IPS-20b (cell line): ENCODE results near the gene MALRD1.

Source experiments
- H3K27ac ChIP-seq: one replicate; pipeline ENCODE4 v1.5.1; 2013; ENCODE audit warnings: low read length
- H3K27me3 ChIP-seq: 2 replicates; pipeline ENCODE4 v1.6.1; 2013; ENCODE audit warnings: mild to moderate bottlenecking, low read length, inconsistent platforms; ENCODE audit not compliant: insufficient read depth
- H3K36me3 ChIP-seq: 2 replicates; pipeline ENCODE4 v1.6.1; 2013; ENCODE audit warnings: low read depth, mild to moderate bottlenecking, inconsistent platforms, low read length, moderate library complexity; ENCODE audit not compliant: insufficient read depth
- H3K4me1 ChIP-seq: 2 replicates; pipeline ENCODE4 v1.6.1; 2013; ENCODE audit warnings: mild to moderate bottlenecking, control low read depth, inconsistent platforms, low read length, moderate library complexity; ENCODE audit not compliant: insufficient read depth
- H3K4me3 ChIP-seq: 2 replicates; pipeline ENCODE4 v1.5.1; 2013; ENCODE audit warnings: mild to moderate bottlenecking, low read length, inconsistent platforms
- H3K9ac ChIP-seq: 2 replicates; pipeline ENCODE4 v1.6.1; 2013; ENCODE audit warnings: low read depth, mild to moderate bottlenecking, inconsistent platforms, low read length, moderate library complexity
- H3K9me3 ChIP-seq: 2 replicates; pipeline ENCODE4 v1.6.1; 2013; ENCODE audit warnings: mild to moderate bottlenecking, low read depth, low read length, inconsistent platforms; ENCODE audit not compliant: insufficient read depth

The MALRD1 gene

DNA sequence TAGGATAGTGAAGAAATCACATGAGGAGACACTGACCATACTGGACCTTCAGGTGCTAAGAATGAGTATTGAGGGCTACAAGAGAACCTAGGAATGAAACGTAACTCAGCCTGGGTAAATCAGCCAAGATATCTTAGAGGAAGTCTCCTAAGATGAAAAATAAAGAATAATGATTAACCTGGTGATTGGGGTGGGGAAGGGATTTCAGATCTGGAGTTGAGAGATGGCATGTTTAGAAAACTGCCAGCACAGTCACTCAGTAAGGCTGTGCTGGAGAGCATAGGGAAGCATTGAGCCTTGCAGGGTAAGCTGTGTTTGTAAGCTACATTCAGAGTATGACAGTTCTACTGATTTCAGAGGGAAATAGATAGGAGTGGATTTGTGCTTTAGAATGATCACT is 1.9 kb upstream of the MALRD1 start:
- H3K4me3 ChIP-seq = no peak overlapping the region
- no peaks in the 10 kb centered on the region for H3K9me3 ChIP-seq
- peaks cover 2% of the 10 kb centered on the region; the same call in 1 of the 2 replicates for H3K4me1 ChIP-seq
- no peaks in the 10 kb centered on the region for H3K36me3 ChIP-seq
- no peak overlapping the region for H3K27ac ChIP-seq
- no peak overlapping the region for H3K9ac ChIP-seq
- no peaks in the 10 kb centered on the region for H3K27me3 ChIP-seq

DNA sequence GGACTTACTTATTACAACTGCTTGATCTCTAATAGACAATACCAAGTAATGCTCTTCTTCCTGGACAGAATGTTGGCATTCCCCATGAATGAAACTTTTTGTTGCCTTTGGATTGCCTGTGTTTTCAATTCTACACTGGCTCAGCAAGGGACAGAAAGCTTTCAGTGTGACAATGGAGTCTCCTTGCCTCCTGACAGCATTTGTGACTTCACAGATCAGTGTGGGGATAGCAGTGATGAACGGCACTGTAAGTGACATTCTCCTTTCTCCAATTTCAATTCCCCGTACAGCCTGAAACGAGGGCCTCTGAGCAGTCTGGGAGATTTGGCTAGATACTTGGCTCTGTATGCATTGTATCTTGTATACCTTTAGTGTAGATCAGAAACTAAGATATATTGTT is 290 bp downstream of the MALRD1 start:
- H3K4me1 ChIP-seq = peaks cover 2% of the 10 kb centered on the region; the same call in 1 of the 2 replicates
- H3K9me3 ChIP-seq = no peaks in the 10 kb centered on the region
- H3K27me3 ChIP-seq = no peaks in the 10 kb centered on the region
- H3K27ac ChIP-seq = no peak overlapping the region
- H3K4me3 ChIP-seq = no peak overlapping the region
- H3K9ac ChIP-seq = no peak overlapping the region
- no peaks in the 10 kb centered on the region for H3K36me3 ChIP-seq

- Histone ChIP-seq H3K4me3 (no peak overlapping the region), H3K36me3 (no peaks in the 10 kb centered on the region), H3K9ac (no peak overlapping the region), H3K27me3 (no peaks in the 10 kb centered on the region), H3K4me1 (peaks cover 2% of the 10 kb centered on the region; the same call in 1 of the 2 replicates), H3K9me3 (no peaks in the 10 kb centered on the region), H3K27ac (no peak overlapping the region)
Observed at GRCh38 chr10:19049567-19049966, 966 bp downstream of the MALRD1 start.

DNA sequence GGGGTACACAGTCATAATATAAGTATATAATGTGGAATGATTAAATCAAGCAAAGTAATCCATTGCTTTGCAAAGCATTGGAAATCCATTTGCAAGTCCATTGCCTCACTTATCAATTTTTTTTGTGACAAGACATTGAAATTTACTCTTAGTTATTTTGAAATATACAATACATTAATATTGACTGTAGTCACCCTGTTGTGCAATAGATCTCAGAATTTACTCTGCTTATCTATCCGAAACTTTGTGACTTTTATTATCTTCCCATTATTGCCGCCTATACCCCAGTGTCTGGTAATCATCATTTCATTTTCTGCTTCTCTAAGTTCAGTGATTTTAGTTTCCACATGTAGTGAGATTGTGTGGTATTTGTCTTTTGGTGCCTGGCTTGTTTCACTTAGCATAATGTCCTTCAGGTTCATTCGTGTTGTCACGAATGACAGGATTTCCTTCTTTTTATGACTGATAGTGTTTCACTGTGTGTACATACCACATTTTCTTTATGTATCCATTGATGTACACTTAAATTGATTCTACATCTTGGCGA is 5.8 kb downstream of the MALRD1 start:
- Histone ChIP-seq H3K27me3 (no peaks in the 10 kb centered on the region), H3K4me1 (no peaks in the 10 kb centered on the region), H3K4me3 (no peak overlapping the region), H3K9me3 (no peaks in the 10 kb centered on the region), H3K27ac (no peak overlapping the region), H3K9ac (no peak overlapping the region), H3K36me3 (no peaks in the 10 kb centered on the region)

- Histone ChIP-seq H3K27me3 (no peaks in the 10 kb centered on the region), H3K9me3 (no peaks in the 10 kb centered on the region), H3K27ac (no peak overlapping the region), H3K36me3 (no peaks in the 10 kb centered on the region), H3K4me1 (no peaks in the 10 kb centered on the region), H3K9ac (no peak overlapping the region), H3K4me3 (no peak overlapping the region)
Observed at GRCh38 chr10:19058046-19058445, 9.4 kb downstream of the MALRD1 start.

DNA sequence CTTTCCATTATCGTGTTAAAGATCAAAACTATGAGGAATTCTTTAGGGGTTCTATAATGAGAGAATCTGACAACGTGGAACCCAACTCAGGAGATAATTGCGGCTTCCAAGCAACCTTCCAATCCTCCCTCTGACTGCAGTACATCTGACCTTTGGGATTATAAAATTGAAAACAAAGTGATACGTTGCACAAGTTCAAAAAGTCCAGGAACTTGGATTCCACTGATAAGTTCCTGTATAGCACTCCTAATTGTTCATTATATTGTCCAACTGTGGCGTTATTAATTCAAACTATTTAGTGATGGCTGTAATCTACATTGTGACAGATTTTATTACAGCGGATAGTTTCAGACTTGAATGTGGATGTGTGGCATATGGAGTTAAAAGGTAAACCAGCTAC is 15.4 kb downstream of the MALRD1 start:
- Histone ChIP-seq H3K9me3 (no peaks in the 10 kb centered on the region), H3K36me3 (no peaks in the 10 kb centered on the region), H3K9ac (no peak overlapping the region), H3K27me3 (no peaks in the 10 kb centered on the region), H3K4me3 (no peak overlapping the region), H3K4me1 (no peaks in the 10 kb centered on the region), H3K27ac (no peak overlapping the region)

- Histone ChIP-seq H3K4me3 (no peak overlapping the region), H3K36me3 (no peaks in the 10 kb centered on the region), H3K27ac (no peak overlapping the region), H3K27me3 (no peaks in the 10 kb centered on the region), H3K4me1 (no peaks in the 10 kb centered on the region), H3K9me3 (no peaks in the 10 kb centered on the region), H3K9ac (no peak overlapping the region)
Observed at GRCh38 chr10:19071946-19072345, 23.3 kb downstream of the MALRD1 start.

GRCh38 chr10:19077276-19077675 is 28.7 kb downstream of the MALRD1 start:
- Histone ChIP-seq H3K27ac (no peak overlapping the region), H3K4me1 (no peaks in the 10 kb centered on the region)

DNA sequence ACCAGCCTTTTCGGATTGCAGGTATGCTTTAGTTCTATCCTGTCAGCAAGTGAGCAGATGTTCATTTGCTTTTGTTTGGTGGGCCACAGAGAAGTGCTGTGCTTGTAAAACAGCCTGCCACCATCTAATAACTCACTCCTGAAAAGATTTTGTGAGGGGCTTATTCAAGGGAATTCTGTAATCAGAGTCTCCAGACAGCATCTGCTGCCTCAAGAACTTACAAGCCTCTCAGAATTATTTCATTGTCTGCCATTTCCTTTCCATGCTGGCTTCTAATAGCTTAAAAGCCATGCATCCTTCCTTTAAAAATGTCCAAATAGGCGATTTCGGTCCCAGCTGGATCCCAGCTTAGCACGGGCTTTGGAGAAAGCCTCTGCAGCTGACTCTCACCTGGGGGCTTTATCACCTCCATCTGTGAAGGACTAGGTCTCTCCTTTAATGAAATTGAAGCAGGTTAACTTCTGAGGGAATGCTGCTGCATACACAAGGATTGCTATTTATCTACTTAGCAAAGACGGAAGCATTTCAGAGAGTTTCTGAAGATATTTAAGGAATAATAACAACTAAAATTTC is 48.0 kb downstream of the MALRD1 start:
- Histone ChIP-seq H3K4me3 (no peak overlapping the region), H3K9me3 (no peaks in the 10 kb centered on the region), H3K4me1 (peaks cover 7% of the 10 kb centered on the region; the same call in 1 of the 2 replicates), H3K9ac (no peak overlapping the region), H3K27me3 (no peaks in the 10 kb centered on the region), H3K27ac (no peak overlapping the region), H3K36me3 (no peaks in the 10 kb centered on the region)

More at GRCh38 chr10:19077276-19077675, 28.7 kb downstream of the MALRD1 start:
- Histone ChIP-seq H3K9ac (no peak overlapping the region), H3K27me3 (no peaks in the 10 kb centered on the region), H3K4me3 (no peak overlapping the region), H3K9me3 (no peaks in the 10 kb centered on the region), H3K36me3 (no peaks in the 10 kb centered on the region)

GRCh38 chr10:19097151-19097550 is 48.5 kb downstream of the MALRD1 start:
- Histone ChIP-seq H3K9me3 (no peaks in the 10 kb centered on the region), H3K27ac (no peak overlapping the region), H3K9ac (no peak overlapping the region), H3K36me3 (no peaks in the 10 kb centered on the region), H3K4me1 (peaks cover 7% of the 10 kb centered on the region; the same call in 1 of the 2 replicates), H3K27me3 (no peaks in the 10 kb centered on the region), H3K4me3 (no peak overlapping the region)

GRCh38 chr10:19098803-19099202 is 50.2 kb downstream of the MALRD1 start:
- Histone ChIP-seq H3K27me3 (no peaks in the 10 kb centered on the region), H3K9me3 (no peaks in the 10 kb centered on the region), H3K4me1 (peaks cover 7% of the 10 kb centered on the region; the same call in 1 of the 2 replicates), H3K9ac (no peak overlapping the region), H3K27ac (no peak overlapping the region), H3K36me3 (no peaks in the 10 kb centered on the region), H3K4me3 (no peak overlapping the region)

- Histone ChIP-seq H3K4me3 (no peak overlapping the region), H3K27me3 (no peaks in the 10 kb centered on the region), H3K9ac (no peak overlapping the region), H3K4me1 (peaks cover 9% of the 10 kb centered on the region; the same call in 1 of the 2 replicates), H3K36me3 (no peaks in the 10 kb centered on the region), H3K27ac (no peak overlapping the region), H3K9me3 (peaks cover 6% of the 10 kb centered on the region; the same call in 1 of the 2 replicates)
Observed at GRCh38 chr10:19107406-19107805, 58.8 kb downstream of the MALRD1 start.
